ENCODE measurements around the gene CDC42EP3.

CDC42EP3 gene

GRCh38 chr2:37633845-37634244 is 37.6 kb downstream of the CDC42EP3 start:
- DNase-seq, result no peak

- no peak for DNase-seq
Observed at GRCh38 chr2:37633234-37633633, 38.2 kb downstream of the CDC42EP3 start.

GRCh38 chr2:37632310-37632709 is 39.1 kb downstream of the CDC42EP3 start:
- no peak for DNase-seq

GRCh38 chr2:37631698-37632097 is 39.7 kb downstream of the CDC42EP3 start:
- DNase-seq, result no peak

DNA sequence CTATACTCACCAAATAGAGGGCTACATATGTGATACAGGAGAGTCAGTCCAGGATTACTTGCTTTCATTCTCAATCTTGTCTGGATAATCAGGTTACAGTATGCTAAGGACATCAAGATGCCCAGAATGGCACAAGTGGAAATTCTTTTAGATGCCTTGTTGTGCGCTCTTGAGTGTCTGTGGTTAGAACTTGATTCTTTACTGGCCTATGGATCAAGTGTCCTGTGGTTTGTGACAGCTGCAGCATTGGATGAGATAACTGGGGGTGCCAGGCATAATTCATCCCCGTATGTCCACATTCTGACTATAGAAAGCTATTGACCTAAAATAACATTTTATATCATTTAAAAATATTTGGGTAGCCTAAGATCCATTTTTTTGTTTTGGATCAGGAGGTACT is 40.1 kb downstream of the CDC42EP3 start:
- no peak for DNase-seq

GRCh38 chr2:37630776-37631175 is 40.7 kb downstream of the CDC42EP3 start:
- DNase-seq, result no peak

DNA sequence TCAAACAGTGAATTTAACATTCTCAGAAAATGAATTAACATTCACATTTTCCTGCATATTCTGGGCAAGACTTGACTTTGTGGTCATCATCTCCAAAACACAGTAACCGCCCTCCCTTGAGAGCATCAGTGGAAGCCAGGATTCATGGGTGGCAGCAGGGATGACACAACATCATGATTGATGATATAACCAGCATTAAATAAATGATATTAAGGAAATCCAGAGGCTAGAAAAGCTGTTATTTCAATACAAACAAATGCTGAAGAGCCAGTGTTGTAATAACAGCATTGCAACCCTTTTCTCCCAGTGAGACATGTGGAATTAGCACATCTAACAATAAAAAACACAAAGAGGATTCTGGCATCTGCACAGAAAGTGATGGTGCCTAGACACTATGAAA is 41.1 kb downstream of the CDC42EP3 start:
- peak; percentile 72 for DNase-seq

GRCh38 chr2:37629529-37629928 is 41.9 kb downstream of the CDC42EP3 start:
- DNase-seq, result peak; percentile 65

DNA sequence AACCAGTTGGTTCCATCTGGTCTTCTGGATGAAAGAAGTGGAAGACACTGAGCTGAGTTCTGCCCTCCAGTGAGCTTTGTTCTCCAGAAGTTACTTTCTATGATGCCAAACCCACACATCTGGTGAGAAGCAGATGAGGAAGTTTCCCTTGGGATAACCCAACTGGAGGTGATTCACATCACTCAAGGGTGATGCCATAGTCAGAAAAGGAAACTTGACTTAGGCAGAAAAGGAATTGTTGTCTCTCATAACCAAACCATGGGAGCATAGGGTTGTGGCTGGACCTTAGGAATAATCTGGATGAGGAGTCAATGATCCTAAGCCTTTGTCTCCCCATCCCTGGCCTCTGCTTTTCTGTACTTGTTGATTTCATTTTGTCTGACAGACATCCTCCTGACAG is 43.7 kb downstream of the CDC42EP3 start:
- DNase-seq, result peak; percentile 61

DNA sequence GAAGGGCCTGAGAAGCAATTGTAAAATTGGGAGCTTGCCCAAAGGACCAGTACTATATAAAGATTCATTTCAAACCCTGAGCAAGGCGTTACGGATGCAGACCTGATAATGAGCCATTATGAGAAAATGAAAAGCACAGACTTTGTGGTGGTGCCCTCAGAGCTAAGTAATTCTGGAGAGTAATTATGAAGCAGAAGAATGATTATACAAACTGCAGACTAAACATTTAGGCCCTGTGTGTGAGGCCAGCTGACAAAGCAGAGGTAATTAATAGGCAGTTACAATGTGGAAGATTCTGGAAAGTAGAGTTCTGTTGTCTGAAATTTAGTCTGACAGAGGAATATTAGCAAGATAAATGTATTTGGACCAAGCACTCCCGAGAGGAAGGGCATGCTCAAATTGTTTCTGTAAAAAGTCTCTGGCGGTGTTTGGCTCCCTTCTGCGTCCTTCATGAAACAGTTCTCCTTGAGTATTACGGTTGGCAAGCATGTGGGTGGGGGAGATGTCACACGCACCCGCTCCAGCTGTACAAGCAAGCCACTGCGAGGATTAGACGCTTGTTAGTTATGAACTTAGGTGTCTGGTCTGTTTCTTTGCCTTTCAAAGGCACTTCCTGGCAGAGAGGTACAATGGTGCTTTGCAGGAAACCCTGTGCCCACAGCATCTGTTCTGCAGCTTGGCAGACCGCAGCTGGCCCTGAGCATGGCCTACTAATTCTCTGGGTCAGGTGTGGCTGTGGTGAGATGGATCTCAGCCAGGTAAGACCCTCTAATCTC is 45.5 kb downstream of the CDC42EP3 start:
- peak; percentile 71 for DNase-seq

GRCh38 chr2:37625156-37625555 is 46.3 kb downstream of the CDC42EP3 start:
- DNase-seq, result peak; percentile 98

- peak; percentile 92 for DNase-seq
Observed at GRCh38 chr2:37623971-37624900, 47.2 kb downstream of the CDC42EP3 start.

- no peak for DNase-seq
Observed at GRCh38 chr2:37623406-37623805, 48.0 kb downstream of the CDC42EP3 start.

- no peak for DNase-seq
Observed at GRCh38 chr2:37622450-37623100, 48.9 kb downstream of the CDC42EP3 start.

DNA sequence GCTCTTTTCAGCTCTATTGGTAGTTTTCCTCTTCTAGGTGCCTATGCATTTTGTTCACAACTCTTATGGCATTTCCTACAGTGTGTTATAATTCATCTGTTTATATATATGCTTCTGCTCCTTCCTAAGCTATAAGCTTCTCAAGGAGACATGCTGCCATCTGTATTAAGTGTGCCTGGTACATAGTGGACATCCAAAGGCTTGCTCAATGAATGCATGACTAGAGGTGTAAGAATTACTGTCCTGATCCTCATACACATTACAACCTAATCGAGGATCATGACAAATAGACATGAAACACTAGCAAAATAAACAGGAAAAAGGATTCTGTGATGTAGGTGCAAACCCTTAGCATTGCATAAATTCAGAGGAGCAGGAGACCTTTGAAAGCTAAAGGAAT is 50.2 kb downstream of the CDC42EP3 start:
- DNase-seq, result no peak

DNA sequence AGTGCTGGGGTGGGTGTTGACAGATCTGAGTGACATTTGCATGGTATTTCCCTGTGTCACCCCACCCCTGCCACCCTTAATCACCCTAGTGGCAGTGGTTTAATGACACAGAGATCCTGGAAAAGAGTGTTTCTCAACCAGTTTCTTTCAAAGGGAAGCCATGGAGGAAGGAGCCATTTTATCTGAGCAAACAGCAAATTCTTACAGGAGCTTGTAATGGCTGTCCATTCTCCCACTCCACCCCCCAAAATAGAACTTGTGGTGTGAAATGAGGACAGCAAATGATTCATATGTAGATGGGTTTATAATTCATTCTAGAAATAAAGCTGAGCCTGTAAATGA is 51.5 kb downstream of the CDC42EP3 start:
- DNase-seq, result peak; percentile 77

- DNase-seq, result no peak
Observed at GRCh38 chr2:37619230-37619958, 52.0 kb downstream of the CDC42EP3 start.

GRCh38 chr2:37618326-37618725 is 53.1 kb downstream of the CDC42EP3 start:
- DNase-seq, result no peak

GRCh38 chr2:37617119-37617892 is 54.1 kb downstream of the CDC42EP3 start:
- no peak for DNase-seq

- peak; percentile 66 for DNase-seq
Observed at GRCh38 chr2:37616677-37617005, 54.8 kb downstream of the CDC42EP3 start.

- DNase-seq, result no peak
Observed at GRCh38 chr2:37615804-37616676, 55.4 kb downstream of the CDC42EP3 start.

All from fibroblast of skin of right biceps (primary cell).